HEK293 (cell line): ENCODE data around the gene NOL4.

Experiments used
- CTCF ChIA-PET: fragments of 350-600 bp; formaldehyde crosslinking; extraction: SDS; loops from one replicate; lab custom pipeline; 2021; ENCODE audit warnings: antibody characterized with exemption; lab: Yijun Ruan, JAX
- POLR2A ChIA-PET: fragments of 300-600 bp; formaldehyde crosslinking; extraction: SDS; loops from one replicate; lab custom pipeline; 2020; ENCODE audit warnings: antibody characterized with exemption, inconsistent platforms; lab: Yijun Ruan, JAX
- H3K27ac ChIP-seq: fragments of 200-500 bp; sonication (Bioruptor generic); 2 replicates; pipeline ENCODE4 v1.5.1; 2014; ENCODE audit warnings: low read depth, low read length, control low read depth, inconsistent platforms; ENCODE audit errors: extremely low read depth
- H3K36me3 ChIP-seq, 2 experiments: fragments of 200-500 bp in 1 of 2; sonication (Bioruptor generic) in 1 of 2; 1 replicate in 1 of 2; 2 replicates in 1 of 2; pipeline ENCODE4 v1.5.1; 2014 to 2017; ENCODE audit warnings: inconsistent platforms in 2 of 2, low read length in 2 of 2; ENCODE audit not compliant: control insufficient read depth in 2 of 2, insufficient read depth in 1 of 2
- H3K4me1 ChIP-seq: fragments of 200-500 bp; sonication (Bioruptor generic); 2 replicates; pipeline ENCODE4 v1.5.1; 2014; ENCODE audit warnings: mild to moderate bottlenecking, low read length, inconsistent platforms; ENCODE audit not compliant: control insufficient read depth, insufficient read depth
- H3K4me3 ChIP-seq: 2 replicates; pipeline ENCODE4 v1.5.1; 2011; ENCODE audit warnings: low read depth, mild to moderate bottlenecking, control low read depth, low read length, moderate library complexity
- H3K9me3 ChIP-seq: fragments of 200-500 bp; sonication (Bioruptor generic); 2 replicates; pipeline ENCODE4 v1.5.1; 2014; ENCODE audit warnings: low read depth, low read length, inconsistent platforms; ENCODE audit not compliant: control insufficient read depth, insufficient read depth
- CTCF ChIP-seq: fragments of 450-650 bp; formaldehyde crosslinking; IDR thresholded peaks from 2 replicates; pipeline ENCODE4 v1.5.1; 2016; ENCODE audit warnings: missing biosample characterization, missing genetic modification characterization
- EGR2 ChIP-seq: fragments of 450-650 bp; formaldehyde crosslinking; IDR thresholded peaks from 2 replicates; pipeline ENCODE4 v1.5.1; 2016; ENCODE audit warnings: low read depth, missing biosample characterization, missing genetic modification characterization
- KLF16 ChIP-seq: fragments of 450-650 bp; formaldehyde crosslinking; IDR thresholded peaks from 2 replicates; pipeline ENCODE4 v1.5.1; 2017; ENCODE audit warnings: missing biosample characterization, missing genetic modification characterization
- PRDM6 ChIP-seq: fragments of 450-650 bp; formaldehyde crosslinking; IDR thresholded peaks from 2 replicates; pipeline ENCODE4 v1.5.1; 2017; ENCODE audit warnings: missing biosample characterization, missing genetic modification characterization
- SCRT2 ChIP-seq: fragments of 450-650 bp; formaldehyde crosslinking; IDR thresholded peaks from 2 replicates; pipeline ENCODE4 v1.5.1; 2016; ENCODE audit warnings: missing biosample characterization, missing genetic modification characterization
- ZBTB48 ChIP-seq: fragments of 450-650 bp; formaldehyde crosslinking; IDR thresholded peaks from 2 replicates; pipeline ENCODE4 v1.5.1; 2016; ENCODE audit warnings: missing biosample characterization, missing genetic modification characterization
- ZFP37 ChIP-seq: fragments of 450-650 bp; formaldehyde crosslinking; IDR thresholded peaks from 2 replicates; pipeline ENCODE4 v1.5.1; 2016; ENCODE audit warnings: missing biosample characterization, missing genetic modification characterization
- ZFP41 ChIP-seq: fragments of 450-650 bp; formaldehyde crosslinking; IDR thresholded peaks from 2 replicates; pipeline ENCODE4 v1.5.1; 2016; ENCODE audit warnings: missing biosample characterization, missing genetic modification characterization, borderline replicate concordance
- ZNF155 ChIP-seq: fragments of 450-650 bp; formaldehyde crosslinking; IDR thresholded peaks from 2 replicates; pipeline ENCODE4 v1.5.1; 2016; ENCODE audit warnings: missing biosample characterization, missing genetic modification characterization
- ZNF280D ChIP-seq: fragments of 450-650 bp; formaldehyde crosslinking; IDR thresholded peaks from 2 replicates; pipeline ENCODE4 v1.5.1; 2016; ENCODE audit warnings: missing biosample characterization, missing genetic modification characterization
- ZNF302 ChIP-seq: fragments of 450-650 bp; formaldehyde crosslinking; IDR thresholded peaks from 2 replicates; pipeline ENCODE4 v1.5.1; 2016; ENCODE audit warnings: missing biosample characterization, missing genetic modification characterization, low read depth
- ZNF391 ChIP-seq: fragments of 450-650 bp; formaldehyde crosslinking; IDR thresholded peaks from 2 replicates; pipeline ENCODE4 v1.5.1; 2016; ENCODE audit warnings: low read depth, missing biosample characterization, missing genetic modification characterization, borderline replicate concordance
- ZNF513 ChIP-seq: fragments of 450-650 bp; IDR thresholded peaks from 2 replicates; pipeline ENCODE4 v1.5.1; 2018; ENCODE audit warnings: missing biosample characterization, missing genetic modification characterization
- ZNF530 ChIP-seq: fragments of 450-650 bp; formaldehyde crosslinking; IDR thresholded peaks from 2 replicates; pipeline ENCODE4 v1.5.1; 2016; ENCODE audit warnings: low read depth, missing biosample characterization, missing genetic modification characterization
- ZNF548 ChIP-seq: fragments of 450-650 bp; formaldehyde crosslinking; IDR thresholded peaks from 2 replicates; pipeline ENCODE4 v1.5.1; 2016; ENCODE audit warnings: missing biosample characterization, missing genetic modification characterization
- ZNF624 ChIP-seq: fragments of 450-650 bp; formaldehyde crosslinking; IDR thresholded peaks from 2 replicates; pipeline ENCODE4 v1.5.1; 2017; ENCODE audit warnings: missing biosample characterization, missing genetic modification characterization
- ZNF626 ChIP-seq: fragments of 450-650 bp; sonication (Bioruptor Pico); formaldehyde crosslinking; IDR thresholded peaks from 2 replicates; pipeline ENCODE4 v1.5.1; 2018; ENCODE audit warnings: missing biosample characterization, missing genetic modification characterization, inconsistent platforms
- ZNF660 ChIP-seq: fragments of 450-650 bp; IDR thresholded peaks from 2 replicates; pipeline ENCODE4 v1.5.1; 2018; ENCODE audit warnings: missing biosample characterization, mild to moderate bottlenecking, missing genetic modification characterization
- ZNF670 ChIP-seq: fragments of 450-650 bp; formaldehyde crosslinking; IDR thresholded peaks from 2 replicates; pipeline ENCODE4 v1.5.1; 2016; ENCODE audit warnings: missing biosample characterization, missing genetic modification characterization, low read depth

The NOL4 gene

GRCh38 chr18:34220081-34220815 lies 4.5 kb downstream of the NOL4 start:
- ChIA-PET POLR2A (interaction anchor here (0.6 kb wide), 1 partner anchor 1446 kb away, joined by 5 read pairs; no protein-coding TSS in a partner anchor), CTCF (interaction anchor here (0.7 to 4.3 kb wide), 3 partner anchors 97 to 260 kb away, joined by 3 to 23 read pairs (median 4); no protein-coding TSS in a partner anchor)
- Histone ChIP-seq H3K4me1 (no peaks in the 10 kb centered on the region), H3K4me3 (no peak overlapping the region), H3K36me3 (no peaks in the 10 kb centered on the region), H3K9me3 (no peaks in the 10 kb centered on the region), H3K27ac (no peak overlapping the region)
- no peak for TF ChIP-seq ZNF626 (tag by site-specific recombination)

GRCh38 chr18:34219651-34220050 lies 5.1 kb downstream of the NOL4 start:
- Histone ChIP-seq H3K4me3 (no peak overlapping the region), H3K9me3 (no peaks in the 10 kb centered on the region), H3K27ac (no peak overlapping the region), H3K36me3 (no peaks in the 10 kb centered on the region), H3K4me1 (no peaks in the 10 kb centered on the region)
- TF ChIP-seq ZNF302 (no peak), KLF16 (tag by site-specific recombination) (no peak), CTCF (tag by site-specific recombination) (no peak), ZNF670 (tag by site-specific recombination) (no peak), ZNF513 (tag by site-specific recombination) (no peak), ZNF624 (no peak), EGR2 (tag by site-specific recombination) (no peak)
- ChIA-PET CTCF (interaction anchor here (4.3 kb wide), 1 partner anchor 97 kb away, joined by 23 read pairs; no protein-coding TSS in a partner anchor), POLR2A (no interaction called here)

GRCh38 chr18:34212511-34212910 lies 12.2 kb downstream of the NOL4 start:
- no peaks in the 10 kb centered on the region for H3K36me3 ChIP-seq
- no peak overlapping the region for H3K27ac ChIP-seq
- H3K9me3 ChIP-seq, result no peaks in the 10 kb centered on the region
- TF ChIP-seq ZNF302 (no peak), ZNF660 (no peak), ZFP37 (tag by site-specific recombination) (no peak), ZNF548 (tag by site-specific recombination) (no peak), ZBTB48 (tag by site-specific recombination) (no peak), ZNF155 (tag by site-specific recombination) (no peak), ZFP41 (tag by site-specific recombination) (no peak), ZNF530 (tag by site-specific recombination) (no peak)
- POLR2A ChIA-PET, result no interaction called here
- CTCF ChIA-PET, result no interaction called here
- H3K4me1 ChIP-seq, result no peaks in the 10 kb centered on the region
- no peak overlapping the region for H3K4me3 ChIP-seq

- Histone ChIP-seq H3K4me1 (no peaks in the 10 kb centered on the region), H3K27ac (no peak overlapping the region), H3K4me3 (no peak overlapping the region), H3K36me3 (no peaks in the 10 kb centered on the region), H3K9me3 (no peaks in the 10 kb centered on the region)
- ChIA-PET CTCF (interaction anchor here (1.9 kb wide), 1 partner anchor 17 kb away, joined by 7 read pairs; the partner anchor contains the start of gene NOL4), POLR2A (no interaction called here)
- no peak for TF ChIP-seq PRDM6 (tag by site-specific recombination)
- no peak for TF ChIP-seq ZNF391 (tag by site-specific recombination)
- TF ChIP-seq ZNF155 (tag by site-specific recombination), result no peak
- TF ChIP-seq ZNF280D (tag by site-specific recombination), result no peak
- no peak for TF ChIP-seq SCRT2 (tag by site-specific recombination)
- no peak for TF ChIP-seq ZBTB48 (tag by site-specific recombination)
- no peak for TF ChIP-seq ZNF660
Observed at GRCh38 chr18:34207344-34207851, 17.3 kb downstream of the NOL4 start.
